Stimulated activated CD4-positive, alpha-beta T cell treated with anti-CD3 and anti-CD28 coated beads, Interleukin-12 subunit alpha, Interleukin-12 subunit beta, amount 100 ng/mL, for 48 hours (primary cell): ENCODE measurements around the gene CABLES2.
A peak's percentile ranks its signal among the peaks of the same experiment; 100 is the strongest.

ENCODE experiments used
- DNase-seq, 3 donors: peaks; one replicate each; pipeline ENCODE4 v3.0.0-alpha.2; 2020; ENCODE audit warnings: low read depth in 2 of 3, low spot score in 1 of 3

CABLES2 gene

GRCh38 chr20:62372042-62372993, 34.8 kb downstream of the CABLES2 start:
- DNase-seq, result no peak

GRCh38 chr20:62371588-62372041, 35.5 kb downstream of the CABLES2 start:
- DNase-seq, result no peak

DNA sequence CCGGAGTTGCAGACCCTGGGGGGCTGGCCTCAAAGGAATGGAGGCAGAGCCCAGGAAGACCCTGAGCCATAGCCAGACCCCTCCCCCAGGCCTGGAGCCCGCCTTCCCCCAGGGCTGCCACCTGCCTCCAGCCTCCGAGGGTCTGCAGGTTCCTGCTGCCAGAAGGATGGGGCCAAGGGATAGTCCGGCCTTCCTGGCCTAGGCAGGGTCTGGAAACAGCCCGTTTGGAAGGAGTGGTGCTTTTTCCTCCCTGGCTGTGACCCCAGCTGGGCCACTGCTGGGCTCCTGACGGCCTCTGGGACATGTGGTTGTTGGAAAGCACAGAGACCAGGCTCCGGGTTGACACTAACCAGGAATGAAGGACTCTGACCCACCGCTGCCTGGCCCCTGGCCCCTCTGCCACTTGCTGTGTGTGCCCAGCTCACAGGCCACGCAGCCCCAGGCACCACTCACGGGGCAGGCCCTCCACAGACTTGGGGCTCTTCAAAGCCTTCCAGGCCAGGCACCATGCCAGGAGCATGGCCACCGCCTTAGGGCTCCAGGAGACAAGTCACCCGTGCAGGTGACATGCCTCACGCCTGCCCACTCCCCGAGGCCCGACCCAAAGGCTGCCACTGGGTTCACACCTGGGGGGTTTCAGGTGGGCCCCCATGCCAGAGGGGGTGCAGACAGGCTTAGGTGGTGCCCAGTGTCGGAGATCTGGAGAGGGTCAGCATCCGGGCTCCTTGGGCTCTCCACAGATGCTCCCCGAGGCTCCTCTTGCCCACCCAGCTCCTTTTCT, 36.1 kb downstream of the CABLES2 start:
- DNase-seq, result no peak

DNA sequence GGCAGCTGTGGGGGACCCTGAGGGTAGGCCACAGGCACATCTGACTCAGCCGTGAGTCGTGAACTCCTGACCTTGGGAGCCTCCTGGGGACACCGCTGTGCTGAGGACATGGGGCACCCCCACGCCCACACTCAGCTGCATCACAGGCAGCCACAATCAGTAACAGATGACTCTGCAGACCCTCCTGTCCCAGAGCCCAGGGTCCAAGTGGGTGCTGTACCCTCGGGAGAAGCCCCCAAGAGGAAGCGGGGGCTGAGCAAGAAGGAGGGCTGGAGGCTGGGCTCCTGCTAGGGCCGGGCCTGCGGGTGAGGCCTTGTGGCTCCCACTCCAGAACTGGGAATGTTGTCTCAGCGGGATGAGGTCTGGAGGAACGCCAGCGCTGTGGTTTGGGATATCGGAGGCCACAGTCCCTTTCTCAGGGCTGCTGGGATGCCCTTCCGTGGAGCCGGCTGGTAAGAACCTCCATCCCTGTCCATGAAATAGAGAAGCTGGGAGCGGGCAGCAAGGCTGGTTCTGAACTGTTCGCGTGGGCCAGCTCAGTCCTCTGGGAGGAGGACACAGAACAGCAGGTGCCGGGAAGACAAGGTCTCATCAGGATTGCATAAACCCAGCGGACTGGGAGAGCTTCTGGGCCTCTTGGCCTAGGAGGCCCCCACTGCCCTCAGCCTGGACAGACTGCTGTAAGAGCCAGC, 36.8 kb downstream of the CABLES2 start:
- DNase-seq, result peak in 1 of 3 donors; percentile 32

- no peak for DNase-seq
Measured at GRCh38 chr20:62369815-62370114, 37.3 kb downstream of the CABLES2 start.

DNA sequence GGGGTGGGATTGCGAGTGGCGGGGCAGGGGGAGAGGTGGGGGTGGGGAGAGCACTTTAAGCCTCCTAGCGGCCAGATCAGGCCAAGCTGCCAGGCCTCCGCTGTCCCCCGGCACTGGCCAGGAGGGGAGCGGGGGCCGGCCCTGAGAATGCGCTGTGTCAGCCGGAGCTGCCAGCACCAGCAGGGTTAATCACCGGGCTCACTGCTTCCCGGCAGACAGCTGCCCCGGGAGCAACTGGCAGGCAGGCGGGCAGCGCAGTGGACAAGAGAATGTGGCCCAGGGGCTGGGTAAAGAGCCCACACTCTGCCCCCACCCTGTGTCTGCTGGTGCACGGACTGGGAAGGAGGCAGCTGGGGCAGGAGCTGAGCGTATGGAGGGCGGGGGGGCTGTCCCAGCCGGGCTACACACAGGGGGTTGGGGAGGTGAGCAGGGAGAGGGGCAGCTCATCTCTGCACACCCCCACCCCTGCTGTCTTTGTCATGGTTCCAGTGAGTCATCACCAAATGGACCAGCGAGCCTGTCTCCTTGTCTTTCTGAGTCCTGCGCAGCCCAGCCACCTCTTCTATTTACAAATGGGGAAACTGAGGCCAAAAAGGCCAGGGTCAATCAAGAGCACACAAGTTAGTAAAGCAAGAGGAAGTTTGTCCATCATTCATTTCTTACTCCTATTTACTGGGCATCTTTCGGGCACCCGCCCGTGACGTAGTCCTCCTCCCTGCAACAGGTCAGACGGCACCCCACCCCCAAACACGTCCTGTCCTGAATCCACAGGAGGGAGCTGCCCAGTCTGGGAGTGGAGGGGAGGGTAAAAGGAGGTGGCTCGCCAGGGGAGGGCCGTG, 37.9 kb downstream of the CABLES2 start:
- DNase-seq, result no peak

GRCh38 chr20:62368392-62368975, 38.6 kb downstream of the CABLES2 start:
- no peak for DNase-seq

- DNase-seq, result no peak
Measured at GRCh38 chr20:62367633-62368391, 39.3 kb downstream of the CABLES2 start.

- no peak for DNase-seq
Measured at GRCh38 chr20:62367136-62367632, 39.9 kb downstream of the CABLES2 start, which contains the start of gene LAMA5. LAMA5 (minus strand) TSS chr20:62367312; CDS start chr20:62367245, 67 bp downstream.

- no peak for DNase-seq
Measured at GRCh38 chr20:62366370-62367135, 40.5 kb downstream of the CABLES2 start.

GRCh38 chr20:62365814-62366369, 41.2 kb downstream of the CABLES2 start:
- no peak for DNase-seq

- DNase-seq, result no peak
Measured at GRCh38 chr20:62364911-62365736, 42.0 kb downstream of the CABLES2 start.

DNA sequence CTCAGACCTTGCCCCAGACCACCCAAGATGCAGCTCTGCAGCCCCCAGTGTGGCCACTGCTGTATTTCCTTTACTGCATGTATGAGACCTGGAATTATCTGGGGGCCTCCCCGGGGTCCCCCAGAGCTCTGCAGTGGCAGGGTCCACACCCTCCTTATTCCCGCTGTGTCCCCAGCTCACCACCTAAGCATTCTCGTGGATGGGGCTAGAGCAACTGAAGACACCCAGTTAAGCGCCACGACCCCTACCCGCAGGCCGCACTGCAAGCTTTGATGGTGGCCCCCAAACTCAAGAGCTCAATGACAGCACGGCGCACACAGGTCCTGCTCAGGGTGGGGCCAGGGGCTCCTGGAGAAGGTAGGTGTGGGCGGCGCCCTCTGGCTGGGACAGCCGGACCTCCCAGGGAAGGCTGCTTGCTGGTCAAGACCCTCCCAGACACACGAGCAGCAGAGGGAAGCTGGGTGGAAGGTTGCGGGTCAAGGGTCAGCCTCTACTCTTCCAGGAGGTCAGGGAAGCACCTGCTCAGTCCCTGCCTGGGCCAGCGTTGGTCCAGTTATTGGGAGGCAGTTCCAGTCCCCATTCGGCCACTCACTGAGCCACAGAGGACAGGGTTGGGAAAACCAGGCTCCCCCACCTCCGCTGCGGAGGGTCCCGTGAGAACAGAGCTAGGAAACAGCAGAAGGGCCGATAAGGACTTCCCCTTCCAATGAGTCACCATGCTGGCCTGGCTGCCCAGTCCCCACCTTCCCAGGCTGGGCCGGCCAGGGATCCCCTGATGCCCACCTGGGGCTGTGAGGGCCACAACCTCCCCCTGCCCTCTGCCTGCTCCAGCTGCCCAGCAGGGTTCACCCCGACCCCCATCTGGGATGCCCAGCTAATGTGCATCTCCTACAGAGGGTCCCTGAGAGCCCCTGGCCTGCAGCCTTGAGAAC, 42.9 kb downstream of the CABLES2 start:
- DNase-seq, result no peak

- no peak for DNase-seq
Measured at GRCh38 chr20:62362991-62363919, 43.8 kb downstream of the CABLES2 start.

DNA sequence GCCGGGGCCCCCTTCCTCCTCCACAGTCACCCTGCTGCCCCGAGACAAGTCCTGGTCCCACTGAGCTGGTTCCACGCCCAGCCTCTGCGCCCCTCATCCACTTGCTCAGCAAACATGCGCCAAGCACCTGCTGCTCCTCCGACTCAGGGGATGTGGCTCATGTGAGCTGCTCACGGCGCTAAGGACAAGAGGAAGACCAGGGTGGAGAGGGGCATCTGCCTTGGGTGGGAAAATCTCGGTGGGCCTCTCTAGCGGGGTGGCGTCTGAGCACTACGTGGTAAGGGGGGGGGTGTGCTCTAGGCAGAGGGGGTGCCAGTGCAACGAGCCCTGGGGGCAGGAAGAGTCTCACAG, 44.5 kb downstream of the CABLES2 start:
- no peak for DNase-seq
